IPS-NIHi7 (cell line): ENCODE data around the gene SLC25A47.
"Not testable (repeated sequence)": the region's sequence is repeated elsewhere in the genome, so short reads cannot be mapped to it uniquely, and the experiment has no call there.

Experiments
- DNase-seq: peaks from one replicate; pipeline ENCODE4 v3.0.0; 2012; ENCODE audit warnings: mixed read lengths; ENCODE audit errors: extremely low spot score

The SLC25A47 gene

DNA sequence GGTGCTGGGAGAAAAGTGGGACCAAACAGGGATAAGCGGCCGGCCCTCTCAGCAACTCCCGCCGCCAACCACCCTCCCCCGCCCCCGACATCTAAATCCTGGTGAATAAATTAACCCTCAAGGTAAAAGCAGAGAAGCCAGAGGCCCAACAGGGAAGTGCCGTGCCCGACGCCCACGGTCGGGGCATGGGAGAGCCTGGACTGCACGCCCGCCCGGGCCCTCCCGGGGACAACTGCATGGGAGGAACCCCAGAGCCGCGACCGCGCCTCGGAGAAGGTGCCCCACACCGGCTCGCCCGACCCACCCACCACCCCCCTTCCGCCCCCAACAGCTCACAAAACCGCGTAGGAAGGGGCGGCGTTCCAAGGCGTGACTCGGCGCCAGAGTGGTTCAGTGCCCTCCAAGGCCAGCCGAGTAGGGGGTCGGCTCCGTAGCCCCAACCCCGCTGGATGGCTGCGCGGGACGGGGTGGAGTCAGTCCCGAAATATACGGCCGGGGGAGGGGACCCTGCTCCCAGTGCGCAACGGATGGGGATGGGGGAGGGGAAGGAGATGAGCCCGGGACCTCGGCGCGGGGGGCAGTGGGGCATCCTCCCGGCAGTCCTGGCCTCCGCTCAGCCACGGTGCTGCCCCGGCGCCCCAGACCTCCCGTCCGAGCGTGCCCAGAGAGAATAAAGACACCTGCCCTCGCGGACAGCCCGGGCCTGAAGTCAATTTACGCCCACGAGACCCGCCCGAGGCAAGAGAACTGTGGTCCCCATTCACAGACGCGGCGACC is 17.6 kb upstream of the SLC25A47 start:
- DNase-seq, result peak; percentile 39

GRCh38 chr14:100306101-100306997 is 16.8 kb upstream of the SLC25A47 start, which contains the start of gene SLC25A29:
Gene SLC25A29, minus strand, starts transcription at chr14:100306444. Its CDS starts 212 bp downstream, at chr14:100306232.
- DNase-seq, result peak; percentile 98

- peak; percentile 41 for DNase-seq
These were observed 16.0 kb upstream of the SLC25A47 start for GRCh38 chr14:100306998-100307765.

- DNase-seq, result no peak
These were observed 15.2 kb upstream of the SLC25A47 start for GRCh38 chr14:100307766-100308426.

- not testable (repeated sequence) for DNase-seq
These were observed 14.7 kb upstream of the SLC25A47 start for GRCh38 chr14:100308427-100308792.

DNA sequence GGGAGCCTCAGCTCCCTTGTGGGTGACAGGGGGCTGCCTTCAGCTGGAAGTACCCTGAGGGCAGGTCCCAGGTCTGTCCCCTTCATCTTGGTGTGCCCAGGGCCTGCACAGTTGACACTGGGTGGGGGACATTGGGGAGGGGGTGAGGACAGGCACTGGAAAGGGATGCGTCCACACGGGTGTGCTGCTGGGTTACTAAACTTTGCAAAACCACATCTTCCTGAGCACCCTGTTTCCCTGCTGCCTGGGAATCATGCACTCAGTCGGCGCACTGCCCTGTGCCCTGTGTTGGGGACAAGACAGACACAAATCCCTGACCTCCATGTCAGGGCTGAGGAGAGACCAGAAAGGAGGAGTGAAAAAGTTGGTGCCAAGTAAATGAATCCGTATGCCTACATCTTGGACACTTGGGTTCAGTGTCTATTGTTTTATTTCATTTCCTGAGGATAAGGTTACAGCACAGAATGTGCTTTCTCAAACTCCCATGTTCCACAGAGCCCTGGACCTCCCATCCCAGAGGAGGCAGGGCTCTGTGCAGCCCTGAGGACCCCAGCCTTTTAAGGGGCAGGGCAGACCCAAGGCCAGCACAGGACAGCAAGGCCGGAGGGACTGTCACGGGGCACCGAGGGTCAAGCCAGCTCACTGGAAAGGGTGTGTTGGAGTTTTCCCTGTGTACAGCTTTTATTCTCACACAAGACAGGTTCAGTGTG is 14.0 kb upstream of the SLC25A47 start:
- DNase-seq, result no peak

- not testable (repeated sequence) for DNase-seq
These were observed 10.8 kb upstream of the SLC25A47 start for GRCh38 chr14:100312110-100312876.

DNA sequence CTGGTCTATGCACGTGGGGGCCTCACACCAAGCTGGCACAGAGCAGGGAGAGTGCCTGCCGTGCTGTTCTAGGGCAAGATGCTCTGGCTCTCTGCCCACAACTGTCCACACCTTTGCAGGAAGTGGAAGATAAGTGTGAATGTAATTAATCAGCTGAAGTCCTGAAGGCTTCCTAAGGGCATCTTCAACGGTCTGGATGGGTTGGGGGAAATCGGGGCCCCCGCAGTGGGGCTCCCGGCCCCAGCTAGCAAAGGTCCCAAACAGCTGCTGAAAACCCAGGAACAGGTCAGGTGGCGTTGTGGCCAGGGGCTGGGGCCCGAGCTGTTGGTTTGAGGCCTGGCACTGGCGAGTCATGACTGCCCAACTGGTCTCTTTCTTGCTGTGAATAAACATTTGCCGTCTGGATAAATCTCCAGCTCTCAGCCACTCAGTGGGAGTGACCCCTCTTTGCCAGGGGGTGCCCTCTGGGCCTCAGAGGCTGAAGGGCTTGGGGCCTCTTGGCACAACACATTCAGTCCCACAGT is 10.2 kb upstream of the SLC25A47 start:
- DNase-seq, result no peak

DNA sequence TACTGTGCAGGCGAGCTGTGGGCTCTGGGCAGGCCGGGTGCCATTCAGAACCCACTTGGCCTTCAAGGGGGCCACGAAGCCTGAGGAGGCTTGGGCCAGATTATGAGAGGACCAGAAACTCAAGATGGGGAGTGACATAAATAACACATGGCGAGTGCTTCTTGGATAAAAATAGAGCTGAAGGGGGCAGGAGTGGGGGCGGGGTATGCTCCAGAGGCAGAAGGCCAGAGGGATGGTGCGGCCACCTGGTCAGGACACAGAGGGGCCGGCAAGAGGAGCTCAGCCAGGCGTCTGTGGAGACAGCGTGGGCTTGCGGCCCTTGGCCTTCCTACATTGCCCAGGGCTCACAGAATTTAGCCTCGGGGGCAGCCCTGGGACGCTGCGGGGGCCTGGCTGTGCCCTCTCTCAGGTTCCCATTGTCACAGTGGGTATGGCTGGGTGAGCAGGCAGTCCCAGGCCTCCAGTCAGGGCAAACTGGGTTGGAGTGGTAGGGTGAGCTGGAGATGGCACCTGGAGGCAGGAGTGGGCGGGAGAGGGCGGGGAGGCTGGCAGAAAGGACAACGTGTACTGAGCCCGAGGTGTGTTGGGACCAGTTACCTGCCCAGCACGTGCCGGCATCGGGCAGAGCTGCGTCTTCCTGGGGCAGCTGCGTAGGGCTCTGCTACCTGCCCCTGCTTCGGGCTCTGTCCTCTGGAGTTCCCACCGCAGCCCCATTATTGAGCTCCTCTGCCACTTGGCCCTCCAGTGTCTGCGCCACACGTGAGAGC is 9.5 kb upstream of the SLC25A47 start:
- DNase-seq, result no peak

- DNase-seq, result no peak
These were observed 8.4 kb upstream of the SLC25A47 start for GRCh38 chr14:100314724-100315123.

DNA sequence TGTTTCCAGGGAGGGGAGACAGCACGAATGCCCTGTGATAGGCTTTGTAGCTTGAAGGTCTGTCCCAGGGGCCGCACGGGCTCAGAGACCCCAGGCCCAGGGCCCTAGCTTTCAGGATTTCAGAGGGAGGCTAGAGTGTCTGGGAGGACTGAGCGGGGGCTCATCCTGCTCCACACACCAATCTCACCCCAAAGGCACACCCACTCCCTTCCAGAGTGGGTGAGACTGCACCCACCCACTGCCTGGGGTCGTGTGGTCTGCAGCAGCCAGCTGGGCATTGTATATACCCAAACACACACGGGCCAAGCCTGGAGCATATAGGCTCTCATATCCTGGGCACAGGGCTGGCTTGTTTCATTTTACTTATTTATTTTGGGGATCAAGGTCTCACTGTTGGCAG is 5.8 kb upstream of the SLC25A47 start:
- DNase-seq, result no peak

GRCh38 chr14:100317912-100318808 is 5.0 kb upstream of the SLC25A47 start:
- DNase-seq, result peak; percentile 92

DNA sequence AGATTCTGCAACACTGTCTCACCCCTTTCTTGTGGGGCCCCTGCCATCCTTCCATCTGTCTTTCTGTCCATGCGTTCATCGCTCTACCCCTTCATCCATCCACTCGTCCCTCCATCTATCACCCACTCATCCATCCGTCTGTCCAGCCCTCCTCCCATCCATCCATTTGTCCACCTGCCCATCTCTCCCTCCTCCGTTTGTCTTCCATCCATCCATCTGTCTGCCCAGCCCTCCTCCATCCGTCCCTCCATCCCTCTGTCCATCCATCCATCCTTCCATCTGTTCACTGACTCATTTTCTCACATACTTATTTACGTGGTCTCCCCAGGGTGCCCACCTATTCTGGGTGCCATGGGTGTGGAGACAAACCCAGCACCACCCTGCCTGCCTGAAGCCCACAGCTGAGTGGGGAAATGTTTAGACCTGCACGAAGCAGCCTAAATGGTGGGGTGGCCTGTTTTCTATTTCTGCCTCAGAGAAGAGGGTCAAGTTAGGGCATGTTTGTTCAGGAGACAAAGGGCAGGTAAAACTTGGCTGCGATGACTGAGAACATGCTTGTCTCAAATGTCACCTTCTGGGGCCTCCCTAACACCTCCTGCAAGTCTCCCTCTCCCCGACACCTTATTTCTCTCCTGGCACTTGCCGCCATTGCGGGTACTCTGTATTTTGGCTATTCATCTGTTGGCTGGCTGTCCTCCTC is 2.8 kb upstream of the SLC25A47 start:
- no peak for DNase-seq

GRCh38 chr14:100321473-100322137 is 1.5 kb upstream of the SLC25A47 start:
- no peak for DNase-seq

DNA sequence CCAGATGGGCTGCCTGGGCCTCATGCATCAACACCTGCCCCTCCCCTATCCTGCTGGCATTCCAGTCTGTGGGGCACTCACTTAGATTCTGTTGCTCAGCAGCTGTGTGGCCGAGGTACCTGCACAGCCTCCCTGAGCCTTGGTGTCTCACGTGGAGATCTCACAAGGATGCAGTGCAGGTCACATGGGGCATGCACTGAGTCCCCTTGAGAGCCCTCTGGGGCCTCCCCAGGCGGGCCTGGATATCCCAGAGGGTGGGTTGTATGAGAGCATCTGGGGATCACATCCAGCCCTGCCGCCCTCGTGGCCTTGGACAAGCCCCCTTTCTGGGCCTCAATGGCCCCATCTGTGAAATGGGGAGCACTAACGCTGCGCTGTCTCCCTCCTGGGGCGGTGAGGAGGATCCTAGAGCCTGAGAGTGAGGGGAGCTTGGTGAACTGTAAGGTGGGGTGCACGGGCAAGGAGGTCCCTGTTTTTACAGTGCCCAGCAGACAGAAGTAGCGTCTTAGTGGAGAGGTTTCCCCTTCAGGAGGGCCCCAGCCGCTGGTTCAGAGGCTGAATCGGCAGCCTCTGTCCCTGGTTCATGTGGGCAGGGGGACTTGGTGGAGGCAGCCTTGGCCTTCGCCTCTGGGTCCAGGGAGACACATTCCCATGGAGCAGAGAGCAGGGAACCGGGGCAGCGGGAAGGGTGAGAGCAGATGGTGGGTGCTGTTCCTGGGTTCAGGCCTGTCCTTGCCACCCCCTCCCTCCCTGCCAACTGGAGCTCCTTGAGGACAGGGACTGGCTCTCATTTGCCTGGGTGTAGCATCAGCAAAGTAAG is 791 bp upstream of the SLC25A47 start:
- no peak for DNase-seq

- DNase-seq, result no peak
These were observed 786 bp downstream of the SLC25A47 start for GRCh38 chr14:100323942-100324307.
